ENCODE measurements around the gene GRWD1.

The GRWD1 gene

GRCh38 chr19:48445606-48446481, at the start of gene GRWD1:
Gene GRWD1, plus strand, starts transcription at chr19:48445983. Its CDS starts 23 bp downstream, at chr19:48446006.
- DNase-seq (ENCODE audit: low read depth) = peak; percentile 98
- TF ChIP-seq CTCF (IDR thresholded peaks at IDR 0.05; ENCODE audit: insufficient read depth, low read depth, low read length, missing control alignments) = peak; percentile 3
- peak within 1 kb of the TSS; percentile 99 for H3K4me3 ChIP-seq (ENCODE audit: low read length)

DNA sequence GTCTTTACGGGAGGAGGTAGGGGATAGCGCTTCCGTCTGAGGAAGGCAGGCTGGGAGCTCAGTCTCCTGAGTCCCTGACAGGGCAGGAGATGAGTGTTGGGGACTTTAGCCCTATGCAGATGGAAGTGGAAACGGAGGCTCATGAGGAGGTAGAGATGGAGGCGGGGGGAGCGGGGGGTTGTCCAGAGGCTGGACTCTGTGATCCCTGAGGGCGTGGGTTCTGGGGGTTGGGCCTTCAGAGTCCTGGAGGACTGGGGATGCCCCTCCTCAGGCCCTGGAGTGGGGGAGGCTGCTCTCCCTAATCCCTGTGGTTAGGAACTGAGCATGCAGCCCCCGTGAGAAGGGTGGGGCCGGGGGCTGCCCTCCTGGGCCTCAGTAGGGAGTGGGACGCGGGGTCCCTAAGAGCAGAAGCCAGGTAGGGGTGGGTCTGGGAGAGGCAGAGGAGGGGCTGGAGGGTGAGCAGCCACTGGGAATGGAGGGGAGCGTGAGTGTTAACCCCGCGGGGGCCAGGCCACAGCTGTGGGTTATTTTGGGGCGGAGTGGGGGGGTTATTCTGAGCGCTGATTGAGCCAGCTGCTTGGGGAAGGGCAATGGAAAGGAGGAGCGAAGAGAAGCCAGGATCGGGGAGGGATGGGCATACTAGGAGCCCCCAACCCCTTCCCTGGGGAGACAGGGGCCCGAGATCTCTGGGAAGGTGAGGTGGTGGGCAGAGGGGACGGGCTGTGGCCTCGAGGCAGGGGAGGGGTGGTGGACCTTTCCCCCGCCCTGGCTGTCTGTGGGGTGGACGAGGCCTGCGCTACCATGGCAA, 49.6 kb upstream of the GRWD1 start:
- no peak for DNase-seq (ENCODE audit: low read depth)
- H3K4me3 ChIP-seq (ENCODE audit: low read length) = no peak overlapping the region
- TF ChIP-seq CTCF (IDR thresholded peaks at IDR 0.05; ENCODE audit: insufficient read depth, low read depth, low read length, missing control alignments) = no peak

DNA sequence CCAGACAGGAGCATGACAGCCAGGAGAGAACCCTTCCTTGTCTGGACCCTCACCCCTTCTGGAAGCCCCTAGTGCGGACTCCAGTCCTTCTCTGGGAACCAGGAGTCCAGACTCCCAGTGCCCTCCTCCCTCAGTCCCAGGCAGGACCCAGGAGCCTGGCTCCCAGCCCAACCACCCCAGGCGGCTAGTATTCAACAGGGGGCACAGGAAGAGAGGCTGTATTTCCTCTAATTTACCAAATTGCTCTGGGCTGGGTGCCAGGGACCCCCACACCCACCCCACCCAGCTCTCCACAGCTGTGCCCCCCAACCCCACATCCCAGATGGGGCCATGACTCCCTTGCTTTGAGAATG, 49.0 kb upstream of the GRWD1 start:
- no peak overlapping the region for H3K4me3 ChIP-seq (ENCODE audit: low read length)
- TF ChIP-seq CTCF (IDR thresholded peaks at IDR 0.05; ENCODE audit: insufficient read depth, low read depth, low read length, missing control alignments) = no peak
- no peak for DNase-seq (ENCODE audit: low read depth)

- peak overlapping the region; percentile 60 for H3K4me3 ChIP-seq (ENCODE audit: low read length)
- DNase-seq (ENCODE audit: low read depth) = no peak
- no peak for TF ChIP-seq CTCF (IDR thresholded peaks at IDR 0.05; ENCODE audit: insufficient read depth, low read depth, low read length, missing control alignments)
Measured at GRCh38 chr19:48397263-48398101, 48.3 kb upstream of the GRWD1 start.

DNA sequence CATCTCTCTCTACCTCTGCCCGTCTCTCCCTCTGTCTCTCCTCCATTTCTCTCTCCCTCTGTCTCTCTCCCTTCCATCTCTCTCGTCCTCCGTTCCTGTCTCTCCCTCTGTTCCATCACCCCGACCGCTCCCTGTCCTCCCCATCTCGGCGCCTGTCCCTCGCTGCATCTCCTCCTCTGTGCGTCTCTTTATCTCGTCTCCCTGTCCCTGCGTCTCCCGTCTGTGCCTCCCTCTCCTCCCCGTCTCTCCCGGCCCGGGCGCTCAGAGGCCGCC, 47.7 kb upstream of the GRWD1 start:
- DNase-seq (ENCODE audit: low read depth) = no peak
- no peak for TF ChIP-seq CTCF (IDR thresholded peaks at IDR 0.05; ENCODE audit: insufficient read depth, low read depth, low read length, missing control alignments)
- H3K4me3 ChIP-seq (ENCODE audit: low read length) = peak overlapping the region; percentile 60

- TF ChIP-seq CTCF (IDR thresholded peaks at IDR 0.05; ENCODE audit: insufficient read depth, low read depth, low read length, missing control alignments) = no peak
- peak; percentile 91 for DNase-seq (ENCODE audit: low read depth)
- peak overlapping the region; percentile 60 for H3K4me3 ChIP-seq (ENCODE audit: low read length)
Measured at GRCh38 chr19:48398375-48399235, 47.2 kb upstream of the GRWD1 start.

All from epithelial cell of esophagus (primary cell).